HG03432 (cell line): ENCODE measurements around the gene NCOA3.
"Not testable (repeated sequence)": the region's sequence is repeated elsewhere in the genome, so short reads cannot be mapped to it uniquely, and the experiment has no call there.

Experiments used
- ATAC-seq: cut with Tn5 transposase; IDR thresholded peaks from one replicate; pipeline ENCODE4 v1.9.1; 2021; ENCODE audit warnings: mild to moderate bottlenecking, moderate library complexity; ENCODE audit not compliant: unreplicated experiment

NCOA3 gene

GRCh38 chr20:47561180-47561579, 59.5 kb downstream of the NCOA3 start:
- ATAC-seq: no peak

- ATAC-seq: no peak
These were observed 60.2 kb downstream of the NCOA3 start for GRCh38 chr20:47561603-47562583.

DNA sequence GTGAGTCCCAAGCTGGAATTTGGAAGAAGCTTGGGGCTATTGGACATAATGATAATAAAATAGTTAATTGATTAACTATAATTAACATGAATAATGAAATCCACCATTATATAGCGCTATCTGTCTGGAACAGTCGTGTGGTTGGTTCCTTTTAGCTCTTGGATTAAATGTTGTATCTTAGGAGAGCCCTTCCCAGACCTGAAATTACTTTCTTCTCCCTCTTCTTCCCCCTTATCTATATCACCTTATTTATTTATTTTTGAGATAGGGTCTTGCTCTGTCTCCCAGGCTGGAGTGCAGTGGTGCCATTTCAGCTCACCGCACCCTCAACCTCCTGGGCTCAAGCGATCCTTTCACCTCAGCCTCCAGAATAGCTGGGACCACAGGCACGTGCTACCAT, 64.6 kb downstream of the NCOA3 start:
- ATAC-seq: no peak

- no peak for ATAC-seq
These were observed 66.3 kb downstream of the NCOA3 start for GRCh38 chr20:47568019-47568418.

DNA sequence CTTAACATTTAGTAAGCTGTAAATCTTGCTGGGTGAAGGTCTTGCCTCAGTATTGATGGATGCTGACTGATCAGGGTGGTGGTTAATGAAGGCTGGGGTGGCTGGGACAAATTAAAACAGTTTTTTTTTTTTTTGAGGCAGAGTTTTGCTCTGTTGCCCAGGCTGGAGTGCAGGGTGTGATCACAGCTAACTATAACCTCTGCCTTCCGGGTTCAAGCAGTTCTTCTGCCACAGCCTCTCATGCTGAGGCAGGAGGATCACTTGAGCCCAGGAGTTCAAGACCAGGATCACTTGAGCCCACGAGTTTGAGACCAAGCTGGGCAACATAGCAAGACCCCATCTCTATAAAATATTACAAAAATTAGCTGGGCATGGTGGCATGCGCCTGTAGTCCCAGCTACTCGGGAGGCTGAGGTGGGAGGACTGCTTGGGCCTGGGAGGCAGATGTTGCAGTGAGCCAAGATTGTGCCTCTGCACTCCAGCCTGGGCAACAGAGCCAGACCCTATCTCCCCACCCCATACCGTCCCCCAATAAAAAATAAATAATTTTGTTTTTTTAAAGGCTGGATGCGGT, 67.2 kb downstream of the NCOA3 start:
- ATAC-seq: no peak

DNA sequence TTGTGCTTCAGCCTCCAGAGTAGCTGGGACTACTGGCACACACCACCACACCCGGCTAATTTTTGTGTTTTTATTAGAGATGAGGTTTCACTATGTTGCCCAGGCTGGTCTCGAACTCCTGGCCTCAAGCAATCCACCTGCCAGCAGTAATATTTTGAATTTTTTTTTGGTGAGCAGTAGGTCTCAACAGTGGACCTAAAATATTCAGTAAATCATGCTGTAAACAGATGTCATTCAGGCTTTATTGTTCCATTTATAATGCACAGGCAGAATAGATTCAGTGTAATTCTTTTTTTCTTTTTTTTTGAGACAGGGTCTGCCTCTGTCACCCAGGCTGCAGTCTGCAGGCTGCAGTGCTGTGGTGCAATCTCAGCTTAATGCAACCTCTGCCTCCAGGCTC, 69.7 kb downstream of the NCOA3 start:
- no peak for ATAC-seq

DNA sequence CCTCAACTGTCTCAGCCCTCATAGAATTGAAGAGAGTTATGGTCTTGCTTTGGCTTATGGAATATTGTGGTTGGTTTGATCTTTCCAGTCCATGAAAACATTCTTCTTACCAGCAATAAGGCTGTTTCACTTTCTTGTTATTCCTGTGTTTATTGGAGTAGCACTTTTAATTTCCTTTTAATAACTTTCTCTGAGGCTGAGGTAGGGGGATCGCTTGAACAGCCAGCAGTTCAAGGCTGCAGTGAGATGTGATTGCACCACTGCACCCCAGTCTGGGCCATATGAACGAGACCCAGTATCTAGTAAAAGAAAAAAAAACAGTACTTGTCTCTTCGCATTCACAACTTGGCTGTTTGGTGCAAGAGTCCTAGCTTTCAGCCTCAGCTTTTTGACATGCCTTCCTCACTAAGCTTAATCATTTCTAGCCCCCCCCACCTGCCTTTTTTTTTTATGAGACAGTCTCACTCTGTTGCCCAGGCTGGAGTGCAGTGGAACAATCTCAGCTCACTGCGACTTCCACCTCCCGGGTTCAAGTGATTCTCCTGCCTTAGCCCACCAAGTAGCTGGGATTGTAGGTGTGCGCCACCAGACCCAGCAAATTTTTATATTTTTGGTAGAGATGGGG, 70.5 kb downstream of the NCOA3 start:
- ATAC-seq: no peak

- ATAC-seq: no peak
These were observed 71.9 kb downstream of the NCOA3 start for GRCh38 chr20:47573559-47573958.

DNA sequence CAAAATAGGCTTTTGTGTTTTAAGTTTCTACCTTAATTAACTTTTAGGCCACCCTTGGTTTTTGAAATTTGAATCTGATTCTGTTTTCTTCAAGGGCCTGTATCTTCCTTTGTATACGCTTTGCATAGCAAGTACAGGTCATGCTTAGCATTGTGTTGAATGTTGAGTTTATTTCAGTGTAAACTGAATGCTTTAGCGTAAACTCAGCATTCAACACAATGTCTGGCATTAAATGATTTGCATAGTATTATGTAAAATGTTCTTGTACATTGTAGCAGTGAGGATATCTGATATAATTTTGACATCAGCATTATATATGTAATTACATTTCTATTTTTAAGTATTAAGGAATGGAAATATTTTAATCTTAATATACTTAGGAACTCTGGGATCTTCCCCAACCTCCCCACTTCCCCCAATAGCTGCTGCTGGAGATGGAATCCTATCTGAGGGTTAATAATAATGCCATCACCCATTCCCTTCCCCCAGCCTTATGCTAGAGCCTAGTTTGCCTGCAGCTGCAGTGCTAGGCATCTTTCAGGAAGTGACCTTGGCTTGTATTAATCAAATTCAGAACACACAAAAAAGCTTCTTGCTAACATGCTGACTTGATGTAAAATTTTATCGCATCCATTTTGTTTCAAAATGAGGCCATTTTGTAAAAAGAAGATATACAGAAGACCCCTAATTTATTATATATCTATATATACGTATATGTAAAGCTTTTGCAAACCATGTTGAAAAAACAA, 73.1 kb downstream of the NCOA3 start:
- no peak for ATAC-seq

DNA sequence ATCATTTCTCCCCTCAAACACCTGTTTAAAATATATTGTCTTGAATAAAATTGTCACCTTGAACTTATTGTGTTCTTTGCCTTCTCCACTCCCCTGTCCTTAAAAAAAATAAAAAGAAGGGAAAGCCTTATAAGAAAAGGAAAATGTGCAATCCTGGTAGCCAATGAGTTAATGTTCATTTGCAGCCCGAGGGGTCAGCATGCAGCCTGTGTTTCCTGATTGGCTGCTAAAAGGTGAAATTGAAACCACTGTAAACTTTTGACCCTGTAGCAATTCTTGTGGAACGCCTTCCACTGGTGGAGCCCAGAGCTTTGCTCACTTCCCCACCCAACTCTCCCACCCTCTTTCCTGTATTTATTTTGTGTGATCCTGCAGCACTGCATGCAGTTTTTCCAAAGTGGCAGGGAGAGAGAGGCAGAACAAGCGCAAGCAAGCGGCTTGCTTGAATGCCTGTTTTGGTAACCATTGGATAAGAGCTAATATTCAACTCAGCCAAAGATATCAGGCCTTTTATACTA, 74.9 kb downstream of the NCOA3 start:
- peak; percentile 69 for ATAC-seq

- ATAC-seq: no peak
These were observed 75.6 kb downstream of the NCOA3 start for GRCh38 chr20:47577314-47577713.

- ATAC-seq: no peak
These were observed 76.9 kb downstream of the NCOA3 start for GRCh38 chr20:47578543-47578942.

- ATAC-seq: not testable (repeated sequence)
These were observed 79.0 kb downstream of the NCOA3 start for GRCh38 chr20:47580686-47581085.

DNA sequence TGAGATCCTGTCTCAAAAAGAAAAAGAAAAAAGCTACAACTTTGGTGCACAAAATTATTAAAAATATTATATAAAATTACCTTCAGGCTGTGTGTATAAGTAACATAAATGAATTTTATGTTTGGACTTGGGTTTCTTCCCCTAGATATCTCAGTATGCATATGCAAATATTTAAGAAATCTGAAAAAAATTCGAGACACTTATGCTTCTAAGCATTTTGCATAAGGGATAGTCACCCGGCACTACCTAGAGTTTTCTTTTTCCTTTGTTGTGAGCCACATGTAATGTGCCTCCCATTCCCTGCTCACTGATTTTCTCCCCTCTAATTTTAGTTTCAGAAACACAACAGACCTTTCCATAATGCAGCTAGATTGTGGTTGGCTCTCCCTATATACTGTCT, 79.4 kb downstream of the NCOA3 start:
- no peak for ATAC-seq

DNA sequence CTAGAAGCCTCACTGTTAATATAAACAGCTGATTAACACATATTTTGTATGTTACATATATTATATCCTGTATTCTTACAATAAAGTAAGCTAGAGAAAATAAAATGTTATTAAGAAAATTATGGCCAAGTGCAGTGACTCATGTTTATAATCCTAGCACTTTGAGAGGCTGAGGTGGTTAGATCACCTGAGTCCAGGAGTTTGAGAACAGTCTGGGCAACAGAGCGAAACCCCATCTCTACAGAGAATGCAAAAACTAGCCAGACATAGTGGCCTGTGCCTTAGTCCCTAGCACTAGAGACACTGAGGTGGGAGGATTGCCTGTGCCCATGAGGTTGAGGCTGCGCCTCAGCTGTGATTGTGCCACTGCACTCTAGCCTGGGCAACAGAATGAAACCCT, 81.9 kb downstream of the NCOA3 start:
- ATAC-seq: no peak

DNA sequence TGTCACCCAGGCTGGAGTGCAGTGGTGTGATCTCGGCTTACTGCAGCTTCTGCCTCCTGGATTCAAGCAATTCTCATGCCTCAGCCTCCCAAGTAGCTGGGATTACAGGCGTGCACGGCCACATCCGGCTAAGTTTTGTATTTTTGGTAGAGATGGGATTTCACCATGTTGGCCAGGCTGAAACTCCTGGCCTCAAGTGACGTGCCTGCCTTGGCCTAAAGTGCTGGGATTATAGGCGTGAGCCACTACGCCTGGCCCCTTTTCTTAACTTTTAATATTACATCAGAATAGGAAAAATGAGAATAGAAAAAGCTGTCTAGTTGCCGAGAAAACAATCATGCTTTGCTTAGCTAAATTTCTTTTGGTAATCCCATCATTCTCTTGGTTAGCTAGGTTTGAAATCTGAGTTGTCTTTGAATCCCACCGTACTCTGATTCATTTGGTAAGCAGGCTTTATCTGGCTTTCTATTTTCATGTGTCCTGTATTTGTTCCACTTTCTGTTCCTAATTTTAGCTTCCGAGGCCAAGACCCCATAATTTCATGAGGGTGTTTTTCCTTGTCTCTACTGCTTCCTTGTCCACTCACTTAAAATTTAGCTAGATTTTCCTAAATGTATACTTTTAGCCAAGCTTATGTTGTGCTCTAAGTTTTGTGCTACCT, 83.5 kb downstream of the NCOA3 start:
- ATAC-seq: no peak

DNA sequence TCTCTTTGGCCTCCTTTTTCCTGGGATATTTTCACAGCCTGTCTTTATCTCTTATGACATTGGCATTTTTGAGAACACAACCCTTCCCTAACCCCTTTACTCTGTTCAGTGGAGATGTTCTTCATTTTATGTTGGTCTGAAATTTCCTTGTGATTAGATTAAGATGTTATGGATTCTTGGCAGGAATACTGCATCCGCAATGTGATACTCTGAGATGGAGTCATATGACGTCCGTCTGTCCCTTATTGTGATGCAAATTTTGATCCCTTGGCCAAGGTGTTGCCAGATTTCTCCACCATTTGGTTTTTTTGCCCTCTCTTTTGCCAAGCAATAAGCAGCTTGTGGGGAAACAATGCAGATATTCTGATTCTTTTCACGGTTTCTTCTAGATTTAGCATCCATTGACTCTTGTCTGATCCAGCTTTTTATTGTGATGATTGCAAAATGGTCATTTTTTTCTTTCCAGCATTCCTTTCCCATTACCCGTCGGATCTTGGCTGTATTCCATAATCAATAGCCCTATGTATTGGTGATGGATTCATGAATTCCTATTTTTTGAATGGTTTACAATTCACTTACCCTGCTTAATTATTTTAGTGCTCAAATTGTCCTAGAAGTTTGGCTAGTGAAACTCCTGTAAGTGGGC, 85.1 kb downstream of the NCOA3 start:
- ATAC-seq: no peak

DNA sequence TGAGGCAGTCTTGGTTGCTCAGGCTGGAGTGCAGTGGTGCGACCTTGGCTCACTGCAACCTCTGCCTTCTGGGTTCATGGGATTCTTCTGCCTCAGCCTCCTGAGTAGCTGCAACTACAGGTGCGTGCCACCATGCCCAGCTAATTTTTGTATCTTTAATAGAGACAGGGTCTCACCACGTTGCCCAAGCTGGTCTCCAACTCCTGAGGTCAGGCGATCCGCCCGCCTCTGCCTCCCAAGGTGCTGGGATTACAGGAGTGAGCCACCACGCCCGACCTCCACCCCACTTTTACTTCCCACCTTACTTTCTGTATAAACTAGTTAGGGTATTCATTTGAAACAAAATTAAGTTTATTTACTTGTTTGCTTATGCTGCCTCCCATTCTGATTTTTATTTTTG, 86.5 kb downstream of the NCOA3 start:
- ATAC-seq: no peak

DNA sequence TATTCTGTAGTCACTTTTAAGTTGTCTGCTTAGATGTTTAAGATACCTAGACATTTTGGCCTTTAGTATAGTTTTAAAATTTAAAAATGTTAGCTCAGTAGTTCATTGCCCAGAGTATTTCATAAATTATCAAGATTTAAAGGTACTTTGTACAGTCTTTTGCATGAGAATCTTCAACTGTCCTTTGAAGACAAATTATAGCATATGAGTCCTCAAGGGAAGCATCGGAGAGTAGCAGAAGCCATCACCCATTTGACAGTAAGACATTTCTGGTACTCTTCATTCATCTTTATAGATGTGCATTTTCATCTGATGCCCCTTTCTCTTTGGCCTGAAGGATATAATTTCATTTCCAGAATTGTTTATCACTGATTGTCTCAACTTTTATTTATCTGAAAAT, 89.5 kb downstream of the NCOA3 start:
- ATAC-seq: no peak

DNA sequence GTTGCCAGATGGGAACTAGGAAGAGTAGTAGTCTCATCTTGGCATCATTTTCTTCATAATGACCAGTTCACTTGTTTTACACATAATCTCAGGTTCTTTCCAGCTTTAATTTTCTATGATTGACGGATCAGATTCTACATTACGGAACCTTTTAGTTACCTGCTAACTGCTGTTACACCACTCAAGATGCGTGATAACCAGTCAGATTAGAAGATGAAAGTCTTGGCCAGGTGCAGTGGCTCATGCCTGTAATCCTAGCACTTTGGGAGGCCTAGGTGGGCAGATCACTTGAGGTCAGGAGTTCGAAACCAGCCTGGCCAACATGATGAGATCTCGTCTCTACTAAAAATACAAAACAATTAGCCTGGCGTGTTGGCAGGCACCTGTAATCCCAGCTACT, 92.5 kb downstream of the NCOA3 start:
- no peak for ATAC-seq
